EL (cell line): ENCODE results near the gene MTARC1.

Experiments used
- DNase-seq: peaks from one replicate; pipeline ENCODE4 v3.0.0-alpha.2; 2016

Gene MTARC1

DNA sequence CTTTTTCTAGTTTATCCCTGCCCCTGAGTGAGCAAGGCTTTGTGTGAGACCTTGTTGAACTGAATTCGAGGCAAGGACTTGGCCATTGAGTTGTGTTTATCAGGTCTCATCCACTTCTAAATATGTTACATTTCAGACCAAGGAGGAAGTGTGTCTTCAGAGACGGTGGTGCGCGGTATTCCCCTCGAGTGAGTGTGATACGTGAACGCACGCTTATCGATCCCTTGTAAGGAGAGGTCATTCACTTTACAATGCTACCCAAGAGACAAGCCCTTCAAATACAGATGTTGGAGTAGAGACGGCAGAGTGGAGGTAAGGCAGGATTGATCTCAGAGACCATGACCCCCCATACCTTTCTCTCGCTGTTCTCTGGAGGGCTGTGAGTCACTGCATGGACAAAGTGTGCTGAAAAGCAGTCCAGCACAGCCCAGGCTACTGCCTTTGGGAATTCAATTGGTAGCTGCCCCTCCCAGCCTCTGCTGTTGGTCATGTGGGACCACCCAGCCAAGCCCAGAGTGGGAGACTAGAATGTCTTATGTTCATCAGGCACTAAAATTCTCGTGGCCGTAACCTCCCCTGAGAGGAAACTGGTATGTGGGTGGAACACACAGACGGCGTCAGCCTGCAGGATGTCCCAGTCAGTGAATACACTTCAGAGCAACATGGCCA is 16.3 kb upstream of the MTARC1 start:
- DNase-seq, result no peak

DNA sequence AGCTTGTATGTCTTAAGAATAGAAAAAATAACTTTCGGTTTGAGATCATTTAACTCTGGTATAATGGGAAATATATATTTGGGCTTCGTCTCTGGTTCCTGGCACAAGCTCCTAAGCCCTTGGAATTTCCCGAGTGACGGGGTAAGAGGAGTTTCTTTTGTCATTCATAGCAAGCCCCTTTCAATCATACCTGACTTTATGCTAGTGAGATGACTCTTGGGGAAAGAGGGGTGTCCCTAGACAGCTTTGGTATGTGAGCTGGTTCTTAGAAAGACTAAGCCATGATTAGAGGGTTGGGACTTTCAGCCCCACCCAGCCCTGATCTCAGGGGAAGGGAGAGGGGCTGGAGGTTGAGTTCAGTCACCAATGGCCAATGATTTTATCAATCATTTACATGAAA is 13.9 kb upstream of the MTARC1 start:
- DNase-seq, result no peak

DNA sequence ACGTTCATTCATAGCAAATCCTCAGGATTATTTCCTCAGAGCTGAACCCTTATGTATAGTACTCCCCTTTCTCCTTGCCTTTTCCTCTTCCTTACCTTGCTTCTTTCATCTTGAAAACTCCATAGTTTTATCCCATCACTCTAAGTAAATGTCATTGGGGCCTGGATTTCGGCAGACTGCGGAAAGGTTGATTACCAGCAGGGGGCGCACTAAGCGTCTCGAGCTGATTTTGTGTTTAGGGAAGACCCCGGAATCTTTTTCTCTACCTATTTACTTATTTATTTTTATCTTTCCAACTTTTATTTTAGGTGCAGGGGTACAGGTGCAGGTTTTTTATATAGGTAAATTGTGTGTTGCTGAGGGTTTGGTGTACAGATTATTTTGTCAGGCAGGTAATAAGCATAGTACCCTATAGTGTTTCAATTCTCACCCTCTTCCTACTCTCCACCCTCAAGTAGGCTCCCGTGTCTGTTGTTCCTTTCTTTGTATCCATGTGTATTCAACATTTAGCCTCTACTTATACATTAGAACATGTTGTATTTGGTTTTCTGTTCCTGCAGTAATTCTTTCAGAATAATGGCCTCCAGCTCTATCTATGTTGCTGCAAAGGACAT is 11.4 kb upstream of the MTARC1 start:
- DNase-seq, result peak; percentile 31

DNA sequence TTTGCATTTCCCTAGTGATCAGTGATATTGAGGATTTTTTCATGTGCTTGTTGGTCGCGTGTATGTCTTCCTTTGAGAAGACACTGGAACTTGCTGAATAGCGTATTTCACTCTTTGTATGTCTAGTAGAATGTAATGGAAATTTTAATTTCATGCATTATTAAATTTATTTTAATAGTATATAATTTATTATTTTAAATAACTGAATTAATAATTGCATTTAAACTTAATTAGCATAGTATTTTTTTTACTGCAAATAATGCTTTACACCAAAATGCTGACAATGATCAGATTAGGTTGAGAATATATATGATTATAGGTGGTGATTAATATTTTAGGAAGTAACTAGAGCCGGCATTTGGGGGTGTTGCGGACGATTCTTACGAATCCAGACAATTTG is 10.5 kb upstream of the MTARC1 start:
- no peak for DNase-seq

DNA sequence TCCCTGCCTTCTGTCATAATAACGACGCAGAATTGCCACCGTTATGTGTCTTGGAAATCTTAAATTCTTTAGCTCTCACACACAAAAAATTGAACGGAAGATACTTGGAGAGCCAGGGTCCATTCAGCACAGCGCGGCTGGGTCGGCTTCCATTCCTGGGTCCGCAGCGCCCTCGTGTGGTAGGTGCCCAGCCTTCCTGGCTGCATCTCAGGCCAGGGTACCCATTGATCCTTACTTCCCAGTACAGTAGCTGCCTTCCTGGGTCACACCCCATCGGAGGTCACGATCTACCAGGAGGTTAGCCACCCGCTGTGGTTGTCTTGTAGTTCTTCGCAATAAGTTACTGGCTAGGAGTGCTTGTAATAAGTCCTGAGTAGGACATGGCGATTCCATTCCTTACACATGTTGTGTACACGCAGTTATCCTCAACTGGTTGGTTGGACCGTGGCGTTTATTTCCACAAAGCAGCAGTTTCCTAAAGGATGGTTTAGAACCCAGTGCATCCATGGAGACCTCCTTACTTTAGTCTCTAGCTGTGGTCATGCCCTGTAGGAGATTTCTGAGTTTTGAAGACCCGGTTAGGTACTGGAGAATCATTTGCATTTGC is 9.9 kb upstream of the MTARC1 start:
- DNase-seq, result peak; percentile 67

DNA sequence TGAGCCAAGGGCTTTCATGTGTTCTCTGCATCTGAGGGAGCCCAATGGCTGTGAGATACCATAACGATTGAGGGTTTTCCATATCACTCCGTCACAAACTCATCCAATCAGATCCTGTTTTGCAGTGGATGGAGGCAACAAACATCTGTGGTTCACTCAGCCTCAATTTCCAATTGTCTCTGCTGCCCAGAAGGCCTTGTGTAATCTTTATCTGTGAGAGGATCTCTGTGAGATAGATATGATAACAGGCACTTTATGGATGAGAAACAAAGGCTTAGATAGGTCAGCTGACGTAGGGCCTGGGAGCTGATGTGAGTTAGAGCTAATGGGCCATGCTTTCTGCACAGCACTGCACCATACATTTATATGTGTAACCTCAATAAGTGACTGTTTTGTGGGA is 3.3 kb upstream of the MTARC1 start:
- no peak for DNase-seq

DNA sequence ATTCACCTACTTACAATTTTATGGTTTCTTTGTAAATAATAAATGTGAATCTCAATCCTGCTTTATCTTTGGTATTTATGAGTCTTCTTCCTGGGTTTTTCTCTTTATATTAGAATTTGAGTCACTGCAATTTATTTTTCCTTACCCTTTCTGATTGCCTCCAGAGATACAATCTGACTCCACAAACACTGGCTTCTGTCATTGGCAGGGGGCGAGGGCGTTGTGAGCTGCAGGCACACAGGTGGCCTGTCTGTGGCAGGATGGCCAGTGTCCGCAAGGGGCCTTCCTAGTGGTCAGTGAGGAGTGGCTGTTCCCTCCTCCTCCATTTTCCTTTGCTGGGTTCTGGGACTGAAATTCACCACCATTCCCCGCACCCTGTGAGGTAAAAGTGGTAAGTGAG is 2.0 kb upstream of the MTARC1 start:
- DNase-seq, result no peak

DNA sequence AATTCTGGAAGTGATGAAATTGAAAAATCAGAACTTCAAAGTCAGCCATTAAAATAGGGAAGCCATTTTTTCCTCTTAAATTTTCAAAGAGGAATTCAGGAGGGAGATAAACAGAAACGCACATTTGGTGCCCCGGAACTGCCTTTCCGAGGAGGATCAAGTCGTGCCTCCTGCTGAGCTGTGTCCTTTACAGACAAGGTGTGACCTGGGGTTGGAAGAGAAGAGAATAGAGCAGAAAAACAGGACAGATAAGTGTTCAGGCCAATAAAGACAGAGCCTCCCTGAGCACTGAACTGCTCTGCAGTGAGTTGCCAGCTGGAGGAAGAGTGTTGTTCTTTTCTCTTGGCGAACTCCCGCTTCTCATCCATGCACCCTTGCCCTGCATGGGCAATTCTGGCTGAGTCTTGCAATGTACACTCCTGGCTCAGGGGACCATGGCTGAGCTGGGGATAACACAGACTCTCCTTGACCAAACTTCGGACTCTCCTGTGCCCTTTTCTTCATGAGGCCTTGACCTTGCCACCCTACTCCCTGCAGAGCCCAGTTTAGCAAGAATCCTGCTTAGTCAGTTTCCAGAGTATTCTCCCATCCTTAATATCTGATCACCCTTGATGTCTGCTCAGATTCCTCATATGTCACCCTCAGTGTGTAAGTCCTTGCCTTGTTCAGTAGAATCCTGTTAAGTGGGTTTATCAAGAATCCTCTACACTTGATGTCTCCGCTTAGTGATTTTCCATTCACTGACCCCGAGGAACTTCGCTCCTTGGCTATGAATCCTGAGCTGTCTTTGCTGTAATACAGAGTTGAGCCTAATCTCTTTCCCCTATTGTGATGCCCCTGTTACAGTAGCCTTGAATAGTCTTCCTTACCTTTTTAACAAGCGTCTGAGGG is 1.3 kb upstream of the MTARC1 start:
- DNase-seq, result no peak

DNA sequence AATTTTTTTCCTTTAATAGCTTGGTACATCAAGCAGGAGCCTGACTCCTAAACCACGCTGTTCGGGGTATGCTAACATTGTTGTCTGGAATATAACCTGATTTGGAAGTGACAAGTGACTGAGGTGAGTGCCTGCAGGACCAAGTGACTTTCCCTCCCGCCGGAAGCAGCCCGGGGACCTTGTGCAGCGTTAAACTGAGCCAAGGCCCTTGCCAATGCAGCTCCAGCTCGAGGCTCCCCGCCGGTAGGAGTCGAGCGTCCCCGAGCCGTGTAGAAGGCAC is 716 bp upstream of the MTARC1 start:
- DNase-seq, result no peak

DNA sequence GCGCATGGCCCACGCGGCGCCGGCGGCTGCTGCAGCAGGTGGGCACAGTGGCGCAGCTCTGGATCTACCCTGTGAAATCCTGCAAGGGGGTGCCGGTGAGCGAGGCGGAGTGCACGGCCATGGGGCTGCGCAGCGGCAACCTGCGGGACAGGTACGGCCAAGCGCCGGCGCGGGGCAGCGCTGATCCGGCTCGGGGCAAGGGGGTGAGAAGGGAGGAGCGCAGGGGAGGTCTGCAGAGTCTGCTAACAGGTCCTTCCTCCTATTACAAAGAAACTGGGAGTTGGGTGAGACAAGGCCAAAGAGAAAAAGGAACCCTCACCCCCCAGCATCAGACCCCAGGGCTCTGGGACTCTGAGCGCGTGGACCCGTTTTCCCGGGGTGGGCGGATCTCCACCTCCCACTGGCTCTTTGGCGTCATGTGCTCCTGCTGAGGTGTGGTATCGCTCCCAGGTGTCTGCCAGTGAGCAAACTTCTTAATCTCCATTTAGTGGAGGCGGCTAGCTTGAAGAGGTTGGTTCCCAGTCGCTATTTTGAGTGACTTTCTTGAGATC is 431 bp downstream of the MTARC1 start:
- DNase-seq, result no peak

DNA sequence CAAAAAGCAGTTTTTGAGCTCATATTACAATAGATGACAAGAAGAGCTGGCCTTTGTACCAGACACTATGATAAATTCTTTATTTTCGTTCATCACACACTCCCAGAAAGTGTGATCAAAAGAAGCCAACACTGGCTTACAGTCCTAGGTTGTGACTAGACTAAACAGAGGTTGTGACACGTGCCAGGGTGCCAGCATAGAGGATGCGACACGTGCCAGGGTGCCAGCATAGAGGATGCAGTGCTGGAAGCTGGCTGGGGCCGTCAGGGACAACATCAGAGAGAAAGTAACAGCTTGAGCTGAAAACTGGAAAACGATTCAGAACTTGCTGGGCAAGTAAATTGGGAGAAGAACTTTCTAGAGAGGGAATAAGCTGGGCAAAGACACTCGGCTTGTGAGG is 2.2 kb downstream of the MTARC1 start:
- no peak for DNase-seq

DNA sequence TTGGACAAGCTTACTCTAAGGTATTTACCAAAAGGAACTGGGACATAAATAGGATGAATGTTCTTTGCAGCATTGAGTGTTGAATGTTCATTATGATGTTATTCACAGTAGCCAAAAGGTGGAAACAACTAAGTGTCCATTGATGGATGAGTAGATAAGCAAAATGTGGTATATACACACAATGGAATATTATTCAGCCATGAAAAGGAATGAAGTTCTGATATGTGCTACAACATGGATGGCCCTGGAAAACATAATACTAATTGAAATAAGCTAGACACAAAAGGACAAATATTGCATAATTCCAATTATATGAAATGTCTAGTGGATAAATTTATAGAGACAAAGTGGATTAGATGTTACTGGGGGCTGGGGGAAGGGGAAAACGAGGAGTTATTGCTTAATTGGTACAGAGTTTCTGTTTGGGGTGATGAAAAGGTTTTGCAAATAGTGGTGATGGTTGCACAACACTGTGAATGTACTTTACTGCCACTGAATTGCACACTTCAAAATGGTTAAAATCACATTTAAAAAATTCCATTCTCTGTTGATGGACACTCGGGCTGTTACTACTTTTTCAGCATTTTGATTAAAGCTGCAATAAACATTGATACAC is 2.9 kb downstream of the MTARC1 start:
- DNase-seq, result no peak

DNA sequence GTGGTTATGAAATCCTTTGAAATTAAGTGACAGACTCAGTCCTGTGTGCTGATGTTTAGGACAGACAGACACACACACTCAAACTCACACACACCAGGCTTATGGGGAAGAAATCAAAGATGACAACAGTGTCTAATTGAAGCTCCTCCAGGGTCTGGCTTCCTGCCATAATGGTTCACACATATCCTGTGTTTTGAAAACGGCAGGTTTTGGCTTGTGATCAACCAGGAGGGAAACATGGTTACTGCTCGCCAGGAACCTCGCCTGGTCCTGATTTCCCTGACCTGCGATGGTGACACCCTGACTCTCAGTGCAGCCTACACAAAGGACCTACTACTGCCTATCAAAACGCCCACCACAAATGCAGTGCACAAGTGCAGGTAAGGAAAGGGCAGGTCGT is 4.6 kb downstream of the MTARC1 start:
- DNase-seq, result no peak

DNA sequence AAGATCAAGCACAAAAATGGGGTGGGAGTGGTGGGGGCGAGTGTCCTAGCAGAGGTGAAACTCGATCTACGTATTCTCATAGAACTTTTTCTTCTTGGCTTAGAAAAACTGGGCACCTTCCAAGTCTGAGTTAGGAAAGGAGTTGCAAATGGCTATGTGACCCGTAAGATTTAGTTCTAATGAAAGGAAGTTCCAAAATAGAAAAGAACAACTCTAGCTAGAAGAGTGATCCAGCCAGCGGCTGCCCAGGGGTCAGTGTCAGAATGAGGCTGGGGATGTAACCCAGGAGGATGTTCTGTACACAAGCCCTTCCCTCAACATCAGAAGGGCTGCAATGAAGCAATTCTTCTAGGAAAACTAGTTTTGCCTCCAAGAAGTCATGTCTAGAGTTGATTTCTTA is 5.2 kb downstream of the MTARC1 start:
- no peak for DNase-seq

DNA sequence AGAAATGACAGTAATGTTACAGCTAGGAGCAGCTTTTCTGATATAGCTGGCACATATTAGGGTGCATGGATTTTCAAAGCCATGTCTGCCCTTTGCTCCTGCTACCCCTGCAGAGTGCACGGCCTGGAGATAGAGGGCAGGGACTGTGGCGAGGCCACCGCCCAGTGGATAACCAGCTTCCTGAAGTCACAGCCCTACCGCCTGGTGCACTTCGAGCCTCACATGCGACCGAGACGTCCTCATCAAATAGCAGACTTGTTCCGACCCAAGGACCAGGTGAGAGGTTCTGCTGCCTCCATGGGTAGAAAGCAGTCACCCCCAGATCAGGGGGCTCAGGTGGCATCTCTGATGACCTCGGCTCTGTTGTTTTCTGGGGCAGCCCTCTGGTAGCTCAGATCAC is 9.8 kb downstream of the MTARC1 start:
- no peak for DNase-seq

DNA sequence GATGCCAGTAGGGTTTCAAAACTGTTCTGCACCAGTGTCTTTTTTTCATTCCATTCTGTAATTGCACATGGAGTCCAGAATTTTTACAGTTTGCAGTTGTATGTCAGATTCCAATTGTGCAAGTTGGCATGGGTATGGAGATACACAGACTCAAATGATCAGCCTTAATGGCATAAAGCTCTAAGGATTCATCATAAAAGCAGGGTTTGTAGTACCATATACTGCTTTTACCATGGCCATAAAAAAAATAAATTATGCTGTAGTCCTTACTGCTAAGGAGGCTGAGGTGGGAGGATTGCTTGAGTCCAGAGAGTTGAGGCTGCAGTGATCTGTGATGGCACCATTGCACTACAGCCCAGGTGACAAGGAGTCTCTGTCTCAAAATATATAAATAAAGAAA is 10.3 kb downstream of the MTARC1 start:
- DNase-seq, result no peak

DNA sequence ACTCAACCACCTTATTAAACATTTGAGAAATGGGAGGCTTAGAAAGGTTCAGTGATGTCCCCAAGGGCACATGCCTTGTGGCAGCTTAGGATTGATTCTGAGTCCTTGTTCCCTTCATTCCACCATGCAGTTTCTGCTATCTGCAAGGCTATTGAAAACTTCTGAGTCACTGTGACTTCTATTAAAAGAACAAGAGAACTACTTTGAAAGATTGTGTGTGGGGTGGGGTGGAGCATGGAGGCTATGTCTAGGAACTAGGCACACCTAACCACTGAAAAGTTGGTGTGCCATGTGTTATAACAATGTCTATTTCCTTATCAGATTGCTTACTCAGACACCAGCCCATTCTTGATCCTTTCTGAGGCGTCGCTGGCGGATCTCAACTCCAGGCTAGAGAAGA is 10.8 kb downstream of the MTARC1 start:
- DNase-seq, result no peak

DNA sequence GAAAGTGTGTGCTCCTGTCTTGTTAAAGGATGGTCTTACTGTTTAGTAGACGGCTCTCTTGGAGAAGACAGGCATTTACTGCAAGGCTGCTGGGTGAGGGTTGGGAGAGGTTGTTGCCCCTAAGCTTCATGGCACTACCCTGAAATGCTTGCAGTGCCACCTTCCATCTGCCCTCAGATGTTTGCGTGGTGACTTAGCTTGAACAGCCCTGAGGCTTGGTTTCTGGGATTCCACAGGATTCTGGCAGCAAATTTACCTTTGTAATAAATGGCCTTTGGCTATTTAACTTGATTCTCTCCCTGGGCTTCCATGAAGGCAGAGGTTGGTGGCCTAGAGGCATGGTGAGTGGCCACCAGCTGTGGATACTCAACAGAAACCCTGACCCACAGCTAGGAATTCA is 11.6 kb downstream of the MTARC1 start:
- peak; percentile 18 for DNase-seq

DNA sequence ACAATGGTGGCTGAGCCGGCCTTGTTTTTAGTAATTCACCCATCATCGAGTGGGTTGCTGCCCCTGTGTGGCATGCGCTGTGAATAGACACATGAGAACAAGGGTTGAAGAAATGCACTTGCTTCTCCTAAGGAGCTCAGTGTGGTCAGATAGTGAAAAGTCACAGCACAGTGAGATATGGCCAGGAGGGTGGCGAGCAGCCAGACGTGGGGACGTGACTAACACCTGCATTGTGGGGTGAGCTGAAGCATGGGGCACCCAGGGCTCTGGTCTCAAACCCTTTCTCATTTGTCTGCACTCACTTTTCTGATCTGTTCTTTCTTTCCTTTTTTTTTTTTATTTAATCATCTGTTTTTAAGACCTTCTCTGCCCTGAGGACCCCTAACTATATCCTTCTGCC is 13.5 kb downstream of the MTARC1 start:
- no peak for DNase-seq

DNA sequence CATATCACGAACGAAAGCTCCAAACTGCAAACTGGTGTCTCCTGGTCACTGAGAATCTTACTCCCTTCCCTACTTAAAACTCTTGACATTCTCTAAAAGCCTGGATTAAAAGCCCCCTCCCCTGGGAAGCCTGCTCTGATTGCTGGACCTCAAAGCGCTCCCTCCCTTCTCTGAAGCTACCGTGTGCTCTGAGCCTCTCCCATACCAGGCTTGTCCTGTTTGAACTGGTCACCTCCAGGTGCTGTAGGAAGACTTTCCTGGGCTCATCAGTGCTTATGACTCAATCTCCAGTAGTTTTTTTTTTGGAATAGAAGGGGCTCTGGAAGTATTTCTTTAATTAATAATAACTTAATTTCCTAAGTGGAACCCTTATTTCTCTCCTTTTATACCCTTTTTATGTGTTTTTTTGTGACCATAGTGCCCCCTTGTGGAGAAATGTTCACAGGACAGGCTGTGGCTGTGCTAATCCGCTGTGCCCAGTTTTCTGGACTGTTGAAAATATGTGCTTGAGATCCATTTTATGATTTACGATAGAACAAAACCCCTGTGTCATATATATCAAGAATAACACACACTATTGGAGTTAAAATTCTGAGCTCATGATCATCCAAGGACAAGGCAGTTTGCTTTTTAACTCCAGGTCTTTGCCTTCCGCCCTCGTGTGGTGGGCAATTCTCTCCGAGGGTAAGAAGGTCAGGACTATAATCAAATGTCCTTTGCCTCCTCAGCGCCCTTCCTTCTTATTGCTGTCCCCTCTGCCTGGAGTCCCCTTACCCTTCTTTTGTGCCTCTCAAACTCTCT is 16.9 kb downstream of the MTARC1 start:
- peak; percentile 44 for DNase-seq

DNA sequence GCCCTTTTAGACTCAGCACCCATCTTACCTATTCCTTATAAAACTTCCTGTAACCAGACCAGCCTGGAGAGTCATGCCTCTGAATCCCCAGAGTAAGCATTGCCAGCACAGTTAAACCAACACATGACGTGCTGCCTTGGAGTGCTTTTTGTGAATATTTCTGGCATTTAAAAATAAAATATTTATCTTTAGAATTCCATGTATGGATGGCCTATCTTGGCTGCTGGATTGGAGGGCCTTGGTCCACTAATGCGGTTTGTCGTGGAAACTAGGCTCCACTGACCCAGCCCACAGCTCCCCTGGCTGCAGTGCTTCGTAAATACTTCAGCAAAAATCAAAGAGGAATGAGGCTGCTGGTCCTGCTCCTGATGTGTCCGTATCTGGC is 17.5 kb downstream of the MTARC1 start:
- no peak for DNase-seq

DNA sequence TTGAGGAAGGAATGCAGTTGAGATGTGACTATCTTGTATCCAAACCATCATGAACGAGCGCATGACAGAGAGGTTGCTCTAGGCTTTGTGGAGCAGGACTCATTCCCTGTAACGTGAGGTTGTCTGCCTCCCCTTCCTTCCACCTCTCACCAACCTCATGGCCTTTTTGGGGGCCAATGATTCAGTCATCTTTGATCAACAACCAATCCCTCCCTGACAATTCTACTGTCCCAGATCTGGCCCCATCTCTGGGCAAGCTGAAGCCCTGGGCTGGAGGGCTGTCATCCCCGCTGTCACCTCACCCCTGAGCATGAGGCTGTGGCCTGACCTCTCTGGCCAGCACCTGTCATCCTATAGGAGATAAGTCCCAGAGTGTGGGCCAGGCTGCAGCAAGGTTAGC is 19.7 kb downstream of the MTARC1 start:
- DNase-seq, result no peak
